ENCODE data around the gene GRAMD1C. TPM values are rescaled to one million over a fixed set of nuclear protein-coding genes. Genes with fewer than 3 reads are reported as not detected.

GRAMD1C gene
- total RNA-seq, 1 experiment from 2014 or later = 0.79 TPM

DNA sequence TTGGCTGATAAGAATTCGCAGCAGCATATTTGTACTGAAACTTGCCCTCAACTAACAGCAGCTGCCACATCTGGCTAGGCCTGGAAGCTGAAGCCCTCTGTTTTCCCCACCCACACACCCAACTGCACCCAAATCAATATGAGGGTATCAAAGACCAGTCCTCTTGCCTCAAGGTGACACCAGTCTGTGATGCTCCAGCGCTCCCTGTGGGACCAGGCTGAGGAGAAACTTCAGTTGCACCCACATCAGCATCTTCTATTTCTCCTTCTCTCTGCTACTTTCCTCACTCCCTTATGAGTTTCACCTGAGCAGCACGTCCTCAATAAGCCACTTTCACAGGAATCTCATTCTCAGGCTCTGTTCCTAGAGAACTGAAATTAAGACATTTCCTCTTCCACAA is 18.7 kb upstream of the GRAMD1C start:
- intact Hi-C loops (cut with micrococcal nuclease) = no loop called here
- CTCF ChIA-PET = no interaction called here
- Mint-ChIP-seq H3K4me1 (ENCODE audit: insufficient read depth, unreplicated experiment) (no peaks in the 10 kb centered on the region), H3K27ac (ENCODE audit: low read depth, unreplicated experiment) (no peak overlapping the region), H3K4me3 (ENCODE audit: unreplicated experiment) (no peak overlapping the region), H3K36me3 (ENCODE audit: insufficient read depth, unreplicated experiment) (peaks cover 3% of the 10 kb centered on the region), H3K27me3 (ENCODE audit: insufficient read depth, unreplicated experiment) (no peaks in the 10 kb centered on the region), H3K9me3 (ENCODE audit: unreplicated experiment) (no peaks in the 10 kb centered on the region)
- no peak for DNase-seq (ENCODE audit: unreplicated experiment)
- POLR2A ChIA-PET = no interaction called here
- BruUV-seq (replicated peaks) = no TSS peak
- TF ChIP-seq CTCF (IDR thresholded peaks at IDR 0.05; ENCODE audit: unreplicated experiment) = no peak

GRCh38 chr3:113825090-113825489 is 13.5 kb upstream of the GRAMD1C start:
- H3K27ac Mint-ChIP-seq (ENCODE audit: low read depth, unreplicated experiment) = no peak overlapping the region
- intact Hi-C loops (cut with micrococcal nuclease) = no loop called here
- TF ChIP-seq CTCF (IDR thresholded peaks at IDR 0.05; ENCODE audit: unreplicated experiment) = no peak
- H3K36me3 Mint-ChIP-seq (ENCODE audit: insufficient read depth, unreplicated experiment) = peaks cover 6% of the 10 kb centered on the region
- CTCF ChIA-PET = interaction anchor here (1.0 to 2.1 kb wide), 5 partner anchors 12 to 89 kb away, joined by 3 to 11 read pairs (median 3); partner anchors contain the start of gene GRAMD1C
- no peaks in the 10 kb centered on the region for H3K27me3 Mint-ChIP-seq (ENCODE audit: insufficient read depth, unreplicated experiment)
- H3K9me3 Mint-ChIP-seq (ENCODE audit: unreplicated experiment) = no peaks in the 10 kb centered on the region
- DNase-seq (ENCODE audit: unreplicated experiment) = peak; percentile 35
- H3K4me1 Mint-ChIP-seq (ENCODE audit: insufficient read depth, unreplicated experiment) = peaks cover 8% of the 10 kb centered on the region
- no TSS peak for BruUV-seq (replicated peaks)
- no peak overlapping the region for H3K4me3 Mint-ChIP-seq (ENCODE audit: unreplicated experiment)
- POLR2A ChIA-PET = interaction anchor here (1.2 kb wide), 1 partner anchor 87 kb away, joined by 3 read pairs; no protein-coding TSS in a partner anchor

DNA sequence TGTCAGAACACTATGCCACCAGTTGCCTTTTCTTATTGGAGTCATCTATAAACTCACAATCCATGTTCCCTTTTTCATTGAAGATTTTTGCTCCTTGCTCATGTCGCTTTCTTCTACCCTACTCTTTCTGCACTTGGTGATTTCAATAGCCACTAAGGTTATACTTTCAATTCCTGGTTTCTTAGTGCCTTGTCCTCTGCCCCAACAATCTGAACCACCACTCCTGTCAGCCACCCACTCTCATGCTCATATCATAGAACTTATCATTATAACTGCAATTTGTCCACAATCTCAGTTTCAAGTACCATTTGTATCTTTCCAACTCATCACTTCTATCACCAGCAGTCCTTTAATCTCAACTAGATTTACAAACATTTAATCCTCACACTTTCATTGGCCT is 10.0 kb upstream of the GRAMD1C start:
- POLR2A ChIA-PET = no interaction called here
- intact Hi-C loops (cut with micrococcal nuclease) = no loop called here
- Mint-ChIP-seq H3K36me3 (ENCODE audit: insufficient read depth, unreplicated experiment) (peaks cover 6% of the 10 kb centered on the region), H3K9me3 (ENCODE audit: unreplicated experiment) (no peaks in the 10 kb centered on the region), H3K27ac (ENCODE audit: low read depth, unreplicated experiment) (no peak overlapping the region), H3K27me3 (ENCODE audit: insufficient read depth, unreplicated experiment) (no peaks in the 10 kb centered on the region), H3K4me1 (ENCODE audit: insufficient read depth, unreplicated experiment) (peaks cover 23% of the 10 kb centered on the region), H3K4me3 (ENCODE audit: unreplicated experiment) (no peak overlapping the region)
- no peak for DNase-seq (ENCODE audit: unreplicated experiment)
- BruUV-seq (replicated peaks) = no TSS peak
- no peak for TF ChIP-seq CTCF (IDR thresholded peaks at IDR 0.05; ENCODE audit: unreplicated experiment)
- CTCF ChIA-PET = interaction anchor here (0.7 to 2.5 kb wide), 4 partner anchors 10 to 984 kb away, joined by 3 to 13 read pairs (median 6); partner anchors contain the start of gene GRAMD1C

GRCh38 chr3:113829576-113830354 is 8.8 kb upstream of the GRAMD1C start:
- Mint-ChIP-seq H3K9me3 (ENCODE audit: unreplicated experiment) (no peaks in the 10 kb centered on the region), H3K4me1 (ENCODE audit: insufficient read depth, unreplicated experiment) (peaks cover 23% of the 10 kb centered on the region), H3K27me3 (ENCODE audit: insufficient read depth, unreplicated experiment) (no peaks in the 10 kb centered on the region), H3K36me3 (ENCODE audit: insufficient read depth, unreplicated experiment) (peaks cover 6% of the 10 kb centered on the region), H3K4me3 (ENCODE audit: unreplicated experiment) (no peak overlapping the region), H3K27ac (ENCODE audit: low read depth, unreplicated experiment) (no peak overlapping the region)
- ChIA-PET POLR2A (interaction anchor here (0.6 to 1.2 kb wide), 4 partner anchors 34 to 226 kb away, joined by 3 to 4 read pairs (median 4); partner anchors contain the start of gene ATP6V1A), CTCF (interaction anchor here (0.5 to 2.5 kb wide), 3 partner anchors 9 to 983 kb away, joined by 3 to 9 read pairs (median 3); partner anchors contain the start of gene GRAMD1C)
- DNase-seq (ENCODE audit: unreplicated experiment) = peak; percentile 53
- TF ChIP-seq CTCF (IDR thresholded peaks at IDR 0.05; ENCODE audit: unreplicated experiment) = no peak
- intact Hi-C loops (cut with micrococcal nuclease) = no loop called here
- no TSS peak for BruUV-seq (replicated peaks)
